ENCODE measurements around the gene DMP1.

Gene DMP1, protein sequence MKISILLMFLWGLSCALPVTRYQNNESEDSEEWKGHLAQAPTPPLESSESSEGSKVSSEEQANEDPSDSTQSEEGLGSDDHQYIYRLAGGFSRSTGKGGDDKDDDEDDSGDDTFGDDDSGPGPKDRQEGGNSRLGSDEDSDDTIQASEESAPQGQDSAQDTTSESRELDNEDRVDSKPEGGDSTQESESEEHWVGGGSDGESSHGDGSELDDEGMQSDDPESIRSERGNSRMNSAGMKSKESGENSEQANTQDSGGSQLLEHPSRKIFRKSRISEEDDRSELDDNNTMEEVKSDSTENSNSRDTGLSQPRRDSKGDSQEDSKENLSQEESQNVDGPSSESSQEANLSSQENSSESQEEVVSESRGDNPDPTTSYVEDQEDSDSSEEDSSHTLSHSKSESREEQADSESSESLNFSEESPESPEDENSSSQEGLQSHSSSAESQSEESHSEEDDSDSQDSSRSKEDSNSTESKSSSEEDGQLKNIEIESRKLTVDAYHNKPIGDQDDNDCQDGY

GRCh38 chr4:87649980-87650379 lies at the start of gene DMP1:
DMP1 (plus strand) TSS chr4:87650280; CDS start chr4:87656493, 6,213 bp downstream.
- no peak for DNase-seq (ENCODE audit: low read depth)

DNA sequence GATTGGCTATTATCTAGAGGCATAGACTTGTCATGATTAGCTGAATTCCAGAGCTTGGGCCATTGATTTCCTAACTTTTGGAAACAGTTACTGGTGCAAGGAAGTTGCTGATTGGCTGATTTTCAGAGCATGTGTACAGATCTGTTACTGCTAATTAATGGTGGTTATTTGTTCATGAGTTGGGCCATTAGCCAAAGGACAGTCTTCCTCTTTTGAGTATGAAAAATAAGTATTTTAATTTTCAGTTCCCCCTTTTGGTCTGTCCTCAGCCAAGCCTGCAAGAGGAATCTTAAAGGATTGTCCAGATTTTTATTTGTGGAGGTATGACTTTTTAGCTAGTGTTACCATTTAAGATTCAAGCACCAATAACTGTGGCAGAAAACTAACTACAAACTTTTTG lies 48.7 kb upstream of the DMP1 start:
- DNase-seq (ENCODE audit: low read depth): no peak

GRCh38 chr4:87608229-87608628 lies 41.9 kb upstream of the DMP1 start, which contains the start of gene DSPP:
DSPP (plus strand) TSS chr4:87608529; CDS start chr4:87610909, 2,380 bp downstream.
- DNase-seq (ENCODE audit: low read depth): no peak

DNA sequence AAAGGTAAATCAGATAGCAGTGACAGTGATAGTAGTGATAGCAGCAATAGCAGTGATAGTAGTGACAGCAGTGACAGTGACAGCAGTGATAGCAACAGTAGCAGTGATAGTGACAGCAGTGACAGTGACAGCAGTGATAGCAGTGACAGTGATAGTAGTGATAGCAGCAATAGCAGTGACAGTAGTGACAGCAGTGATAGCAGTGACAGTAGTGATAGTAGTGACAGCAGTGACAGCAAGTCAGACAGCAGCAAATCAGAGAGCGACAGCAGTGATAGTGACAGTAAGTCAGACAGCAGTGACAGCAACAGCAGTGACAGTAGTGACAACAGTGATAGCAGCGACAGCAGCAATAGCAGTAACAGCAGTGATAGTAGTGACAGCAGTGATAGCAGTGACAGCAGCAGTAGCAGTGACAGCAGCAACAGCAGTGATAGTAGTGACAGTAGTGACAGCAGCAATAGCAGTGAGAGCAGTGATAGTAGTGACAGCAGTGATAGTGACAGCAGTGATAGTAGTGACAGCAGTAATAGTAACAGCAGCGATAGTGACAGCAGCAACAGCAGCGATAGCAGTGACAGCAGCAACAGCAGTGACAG lies 35.7 kb upstream of the DMP1 start:
- no peak for DNase-seq (ENCODE audit: low read depth)

DNA sequence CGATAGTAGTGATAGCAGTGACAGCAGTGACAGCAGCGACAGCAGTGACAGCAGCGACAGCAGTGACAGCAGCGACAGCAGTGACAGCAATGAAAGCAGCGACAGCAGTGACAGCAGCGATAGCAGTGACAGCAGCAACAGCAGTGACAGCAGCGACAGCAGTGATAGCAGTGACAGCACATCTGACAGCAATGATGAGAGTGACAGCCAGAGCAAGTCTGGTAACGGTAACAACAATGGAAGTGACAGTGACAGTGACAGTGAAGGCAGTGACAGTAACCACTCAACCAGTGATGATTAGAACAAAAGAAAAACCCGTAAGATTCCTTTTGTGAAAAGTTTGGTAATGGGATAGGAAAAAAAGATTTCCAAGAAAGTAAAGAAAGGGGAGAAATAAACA lies 33.8 kb upstream of the DMP1 start:
- DNase-seq (ENCODE audit: low read depth): no peak

- DNase-seq (ENCODE audit: low read depth): no peak
Observed at GRCh38 chr4:87620086-87620485, 30.0 kb upstream of the DMP1 start.

DNA sequence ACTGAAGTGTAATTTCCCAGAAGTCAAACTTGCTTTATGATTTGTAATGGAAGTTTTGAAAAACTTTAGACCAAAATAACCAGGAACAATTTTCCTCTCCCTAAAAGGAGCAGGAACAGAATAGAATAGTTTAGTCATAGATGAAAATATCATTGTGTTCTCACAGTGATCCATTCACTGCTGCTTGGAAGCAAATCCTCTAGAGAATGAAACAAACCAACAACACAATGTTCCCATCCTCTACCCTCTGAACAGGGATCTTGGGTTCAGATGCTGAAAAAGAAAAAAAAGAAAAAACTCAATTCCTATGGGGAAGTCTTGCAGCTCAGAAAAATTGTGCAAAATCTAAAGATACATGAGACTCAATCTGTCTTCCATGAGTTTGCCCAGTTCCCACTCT lies 29.6 kb upstream of the DMP1 start:
- no peak for DNase-seq (ENCODE audit: low read depth)

DNA sequence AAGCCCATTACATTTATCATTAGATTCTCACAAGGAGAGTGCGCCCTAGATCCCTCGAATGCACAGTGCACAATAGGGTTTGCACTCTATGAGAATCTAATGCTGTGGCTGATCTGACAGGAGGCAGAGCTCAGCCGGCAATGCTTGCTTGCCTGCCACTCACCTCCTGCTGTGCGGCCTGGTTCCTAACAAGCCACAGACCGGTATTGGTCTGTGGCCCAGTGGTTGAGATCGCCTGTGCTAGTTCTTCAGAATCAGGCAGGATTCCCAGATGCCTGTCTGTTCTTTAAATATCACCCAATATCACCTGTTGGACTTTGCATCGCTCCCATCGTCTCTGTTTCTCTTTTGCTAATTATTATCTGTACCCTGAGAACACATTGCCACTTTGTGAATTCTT lies 27.8 kb upstream of the DMP1 start:
- DNase-seq (ENCODE audit: low read depth): no peak

GRCh38 chr4:87624698-87625097 lies 25.4 kb upstream of the DMP1 start:
- DNase-seq (ENCODE audit: low read depth): no peak

DNA sequence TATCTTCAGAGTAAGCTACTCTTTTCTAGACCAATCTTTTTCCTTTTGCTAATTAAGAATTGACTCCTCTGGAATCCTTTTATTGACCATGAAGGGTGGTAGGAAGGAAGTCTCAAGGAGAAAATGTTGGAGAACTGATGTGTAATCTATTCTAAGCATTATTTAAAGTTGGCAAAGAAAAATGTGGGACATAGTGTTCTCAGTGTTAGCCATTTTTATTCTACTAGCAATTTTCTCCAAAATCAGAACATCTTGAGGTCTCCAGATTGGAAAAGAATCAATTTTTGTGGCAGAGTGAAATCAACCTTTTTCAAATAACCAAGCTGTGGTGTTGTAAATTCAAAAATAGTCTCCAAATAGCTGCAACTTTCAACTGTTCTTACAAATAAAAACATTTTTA lies 18.4 kb upstream of the DMP1 start:
- no peak for DNase-seq (ENCODE audit: low read depth)

DNA sequence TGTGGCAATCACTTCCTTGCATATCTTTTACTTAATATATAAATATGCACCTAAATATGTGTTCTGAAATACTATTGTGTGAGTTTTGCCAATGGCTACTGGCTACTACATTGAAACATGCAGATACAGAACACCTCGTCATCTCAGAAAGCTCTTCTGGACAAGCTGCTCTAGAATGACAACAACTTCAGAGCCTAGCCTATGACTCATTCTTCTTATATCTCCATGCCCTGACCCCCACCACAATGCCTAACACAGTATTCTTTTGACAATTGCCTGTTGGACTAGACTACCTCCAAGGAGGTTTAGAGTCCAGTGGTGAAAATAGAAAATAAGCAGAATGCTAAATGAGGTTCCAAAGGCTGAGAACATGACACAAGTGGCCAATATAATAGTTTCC lies 17.6 kb upstream of the DMP1 start:
- DNase-seq (ENCODE audit: low read depth): no peak

- DNase-seq (ENCODE audit: low read depth): no peak
Observed at GRCh38 chr4:87633243-87633642, 16.8 kb upstream of the DMP1 start.

DNA sequence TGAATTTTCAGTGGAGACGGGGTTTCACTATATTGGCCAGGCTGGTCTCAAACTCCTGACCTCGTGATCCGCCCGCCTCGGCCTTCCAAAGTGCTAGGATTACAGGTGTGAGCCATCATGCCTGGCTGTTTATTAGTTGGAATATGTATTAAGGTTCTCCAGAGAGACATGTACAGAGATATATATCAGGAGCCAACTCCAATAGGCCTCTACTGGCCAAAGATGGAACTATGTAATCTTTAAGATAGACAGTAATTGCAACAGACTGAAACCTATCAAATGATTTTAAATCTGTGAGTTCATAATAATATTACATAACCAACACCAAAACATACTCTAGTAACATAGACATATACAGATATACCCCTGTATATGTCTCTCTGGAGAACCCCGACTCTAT lies 5.8 kb upstream of the DMP1 start:
- DNase-seq (ENCODE audit: low read depth): no peak

- DNase-seq (ENCODE audit: low read depth): no peak
Observed at GRCh38 chr4:87650938-87651337, 858 bp downstream of the DMP1 start.

- no peak for DNase-seq (ENCODE audit: low read depth)
Observed at GRCh38 chr4:87651941-87652340, 1.9 kb downstream of the DMP1 start.

DNA sequence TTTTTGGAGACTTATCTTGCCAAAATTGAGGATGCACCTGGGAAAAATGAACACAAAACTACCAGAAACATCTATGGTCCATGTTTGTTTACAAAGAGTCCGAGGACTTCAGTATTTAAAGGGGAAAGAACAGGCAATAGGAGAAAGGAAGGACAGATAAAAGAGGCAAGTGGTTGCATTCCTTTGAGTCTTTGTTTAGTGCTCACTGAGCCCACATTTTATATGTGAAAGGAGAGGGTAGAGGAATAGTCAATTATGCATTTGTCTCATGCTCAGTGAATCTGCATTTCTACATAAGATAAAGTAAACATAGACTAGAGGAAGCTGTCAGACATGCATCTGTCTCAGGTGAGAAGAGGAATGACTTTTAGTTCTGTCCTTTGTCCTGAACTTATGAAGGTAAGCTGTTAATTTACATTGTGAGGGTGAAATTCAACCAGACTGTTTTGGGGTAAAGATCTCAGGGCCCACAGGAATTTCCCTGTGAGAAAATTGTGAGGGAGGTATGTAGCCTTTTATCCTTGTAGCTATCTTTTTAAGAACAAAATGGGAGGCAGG lies 4.5 kb downstream of the DMP1 start:
- DNase-seq (ENCODE audit: low read depth): no peak

DNA sequence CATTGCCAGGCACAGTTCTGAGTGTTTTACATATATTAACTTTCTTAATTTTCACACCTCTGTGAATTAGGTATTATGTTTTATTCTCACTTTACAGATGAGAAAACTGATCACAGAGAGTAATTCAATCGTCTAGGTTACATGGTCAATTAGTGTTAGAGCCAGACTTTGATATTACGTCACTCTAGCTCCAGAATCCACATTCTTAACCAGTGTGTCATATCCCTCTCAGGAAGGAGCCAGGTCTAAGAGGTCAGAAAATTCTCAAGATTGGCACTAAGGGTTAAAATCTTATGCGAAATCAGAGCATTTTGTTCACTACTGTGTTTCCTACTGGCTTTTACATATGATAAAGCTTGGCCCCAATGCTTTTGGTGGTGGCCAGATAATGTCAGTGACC lies 7.4 kb downstream of the DMP1 start:
- DNase-seq (ENCODE audit: low read depth): no peak

GRCh38 chr4:87659247-87659931 lies 9.3 kb downstream of the DMP1 start:
- no peak for DNase-seq (ENCODE audit: low read depth)

DNA sequence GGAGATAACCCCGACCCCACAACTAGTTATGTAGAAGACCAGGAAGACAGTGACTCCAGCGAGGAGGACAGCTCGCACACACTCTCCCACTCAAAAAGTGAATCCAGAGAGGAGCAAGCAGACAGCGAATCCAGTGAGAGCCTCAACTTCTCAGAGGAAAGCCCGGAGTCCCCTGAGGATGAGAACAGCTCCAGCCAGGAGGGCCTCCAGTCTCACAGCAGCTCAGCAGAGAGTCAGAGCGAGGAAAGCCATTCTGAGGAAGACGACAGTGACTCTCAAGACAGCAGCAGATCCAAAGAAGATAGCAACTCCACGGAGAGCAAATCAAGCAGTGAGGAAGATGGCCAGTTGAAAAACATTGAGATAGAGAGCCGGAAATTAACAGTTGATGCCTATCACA lies 12.8 kb downstream of the DMP1 start:
- DNase-seq (ENCODE audit: low read depth): no peak

DNA sequence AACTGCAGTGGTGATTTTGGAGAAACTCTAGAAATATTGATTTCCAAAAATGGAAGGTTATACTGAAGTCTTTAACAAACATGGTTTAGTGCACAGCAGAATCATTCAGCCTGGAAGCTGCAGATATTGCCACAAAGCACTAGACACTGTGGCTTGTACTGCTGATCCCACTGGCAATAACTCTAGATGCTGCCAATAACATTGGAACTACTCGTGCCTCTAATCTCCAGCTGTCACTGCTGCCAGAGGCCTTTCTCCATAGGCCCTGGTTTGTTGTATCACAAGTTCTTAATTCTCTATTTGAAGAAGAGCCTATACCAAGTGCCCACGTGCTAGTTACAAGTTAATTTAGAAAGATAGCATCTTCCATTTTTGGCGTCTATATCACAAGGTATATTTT lies 19.3 kb downstream of the DMP1 start:
- DNase-seq (ENCODE audit: low read depth): no peak

- no peak for DNase-seq (ENCODE audit: low read depth)
Observed at GRCh38 chr4:87677731-87678130, 27.7 kb downstream of the DMP1 start.

DNA sequence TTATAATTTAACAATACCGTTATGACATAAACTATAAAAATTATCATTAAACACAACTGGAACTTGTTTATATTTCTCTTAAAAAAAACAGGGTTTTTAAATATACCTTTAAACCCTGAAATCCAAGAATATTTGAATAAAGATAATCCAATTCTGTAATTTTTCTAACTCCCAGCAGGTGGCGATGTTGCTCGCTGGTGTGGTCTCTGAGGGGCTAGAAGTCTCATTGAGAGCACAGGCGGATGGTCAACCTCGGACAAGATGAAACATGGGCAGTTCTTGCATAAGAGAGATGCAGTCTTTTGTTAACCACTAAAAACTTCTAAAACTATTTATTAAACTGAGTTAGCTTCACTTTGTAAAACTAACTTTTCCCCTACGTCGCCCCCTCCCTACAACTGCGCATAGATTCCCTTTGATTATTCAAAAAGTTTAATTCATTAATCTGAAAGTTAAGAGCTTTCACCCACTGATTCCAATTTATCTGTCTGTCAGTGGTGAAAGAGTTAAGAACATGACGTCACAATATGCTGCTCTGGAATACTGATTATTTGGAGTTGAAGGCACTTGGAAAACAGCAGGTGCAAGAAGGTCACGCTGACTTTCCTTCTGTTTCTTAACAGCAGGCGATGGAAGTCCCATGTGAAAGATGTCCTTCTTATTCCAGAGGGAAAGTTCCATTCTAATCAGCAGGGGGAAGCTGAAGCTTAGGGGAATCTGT lies 29.5 kb downstream of the DMP1 start:
- no peak for DNase-seq (ENCODE audit: low read depth)

All from stimulated activated CD8-positive, alpha-beta memory T cell treated with anti-CD3 and anti-CD28 coated beads, Interleukin-12 subunit alpha, Interleukin-12 subunit beta, amount 100 ng/mL, for 4 hours (primary cell).